ENCODE results near the gene C16orf74. TPM values are rescaled to one million over a fixed set of nuclear protein-coding genes. Genes with fewer than 3 reads are reported as not detected.

The C16orf74 gene
- total RNA-seq, 1 donor from 2014 or later = 3.1 TPM

GRCh38 chr16:85658504-85659326 lies 92.2 kb downstream of the C16orf74 start:
- no peak for DNase-seq (ENCODE audit: low spot score)

- no peak for DNase-seq (ENCODE audit: low spot score)
These were observed 92.9 kb downstream of the C16orf74 start for GRCh38 chr16:85657996-85658395.

Small RNAs within 50 kb of the gene (microRNA-seq; reads per million reads assigned to microRNA genes)
- gene MIR1910 (ENCODE audit: borderline number of aligned reads) = not detected

Other genes starting within 250 kb of the C16orf74 start
- gene GSE1, start 137.8 kb downstream of the C16orf74 start, total RNA-seq = 129 TPM
- 0.32 TPM for gene GINS2, start 62.1 kb downstream of the C16orf74 start, total RNA-seq
- 31.5 TPM for gene EMC8, start 48.4 kb upstream of the C16orf74 start, total RNA-seq
- 419 TPM for gene COX4I1, start 48.6 kb upstream of the C16orf74 start, total RNA-seq
- 112 TPM for gene IRF8, start 148.1 kb upstream of the C16orf74 start, total RNA-seq

Data from mesenteric fat pad (tissue), 1 donor.